SK-N-DZ (cell line): ENCODE data around the gene WDR86.
A peak's percentile ranks its signal among the peaks of the same experiment; 100 is the strongest.

Experiments used
- DNase-seq: peaks from one replicate; pipeline ENCODE4 v3.0.0-alpha.2; 2015; ENCODE audit warnings: low spot score

Gene WDR86

DNA sequence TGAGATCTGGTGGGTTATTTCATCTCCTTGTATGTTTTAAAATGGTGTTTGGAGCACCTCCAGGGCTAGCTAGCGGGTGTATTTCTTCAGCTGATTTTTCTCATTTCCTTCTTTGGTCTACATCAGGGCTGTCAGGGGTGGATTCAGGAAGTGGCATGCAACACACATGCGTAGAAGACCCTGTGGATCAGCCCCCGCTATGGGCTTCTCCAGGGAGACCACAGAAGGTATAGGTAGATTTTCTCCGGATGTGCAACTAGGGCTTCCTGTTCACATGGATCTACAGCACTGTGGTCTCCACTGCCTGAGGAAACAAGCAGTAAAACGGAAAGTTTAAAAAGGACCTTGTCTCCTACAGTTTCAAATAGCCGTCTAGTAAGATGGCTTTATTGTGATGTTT lies 57.9 kb downstream of the WDR86 start:
- no peak for DNase-seq

DNA sequence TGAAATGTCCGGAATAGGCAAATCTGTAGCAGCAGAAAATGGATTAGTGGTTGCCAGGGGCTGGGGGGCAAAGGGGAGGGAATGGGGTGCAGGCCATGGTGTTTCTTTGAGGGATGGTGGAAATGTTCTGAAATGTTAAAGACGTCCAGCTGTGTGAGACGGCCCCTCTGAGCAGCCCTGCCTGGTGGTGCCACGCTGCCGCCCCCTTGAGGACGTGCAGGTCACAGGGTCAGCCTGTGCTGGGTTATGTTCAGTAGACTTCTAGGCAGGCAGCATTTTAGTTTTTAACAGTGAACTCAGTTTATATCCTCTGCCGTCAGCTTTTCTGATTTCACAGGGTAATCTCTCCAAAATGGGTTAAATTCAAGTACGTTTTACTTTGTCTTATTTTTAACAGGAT lies 58.8 kb downstream of the WDR86 start:
- DNase-seq: no peak

DNA sequence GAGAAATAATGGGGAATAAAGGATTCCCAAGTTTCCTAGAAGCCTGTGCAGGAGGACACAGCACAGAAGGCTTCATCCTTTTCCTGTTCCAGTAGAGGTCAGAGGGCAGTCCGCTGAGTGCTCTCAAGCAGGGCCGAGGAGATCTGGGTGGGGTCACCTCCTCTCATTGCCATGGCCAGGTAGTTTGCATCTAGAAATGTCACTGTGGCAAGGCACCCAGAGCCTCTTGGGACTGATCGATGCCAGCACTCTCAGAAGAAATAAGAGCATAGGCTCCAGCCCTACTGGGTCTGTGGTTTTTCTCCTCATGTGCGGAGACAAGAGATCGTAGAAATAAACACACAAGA lies 60.4 kb downstream of the WDR86 start:
- DNase-seq: no peak

DNA sequence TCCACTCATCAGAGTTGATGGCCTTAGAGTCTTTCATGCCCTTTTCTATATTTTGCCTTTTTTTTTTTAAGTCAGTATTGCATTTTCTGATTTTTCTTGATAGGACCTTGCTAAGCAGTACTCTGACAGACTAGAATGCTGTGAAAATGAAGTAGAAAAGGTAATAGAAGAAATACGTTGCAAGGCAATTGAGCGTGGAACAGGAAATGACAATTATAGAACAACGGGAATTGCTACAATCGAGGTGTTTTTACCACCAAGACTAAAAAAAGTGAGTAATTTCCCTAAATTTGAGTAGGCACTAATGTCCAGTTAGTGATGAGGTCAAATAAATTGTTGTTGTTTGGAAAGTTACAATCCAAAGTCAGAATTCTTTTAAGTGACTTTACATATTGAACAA lies 60.9 kb downstream of the WDR86 start:
- DNase-seq: no peak

DNA sequence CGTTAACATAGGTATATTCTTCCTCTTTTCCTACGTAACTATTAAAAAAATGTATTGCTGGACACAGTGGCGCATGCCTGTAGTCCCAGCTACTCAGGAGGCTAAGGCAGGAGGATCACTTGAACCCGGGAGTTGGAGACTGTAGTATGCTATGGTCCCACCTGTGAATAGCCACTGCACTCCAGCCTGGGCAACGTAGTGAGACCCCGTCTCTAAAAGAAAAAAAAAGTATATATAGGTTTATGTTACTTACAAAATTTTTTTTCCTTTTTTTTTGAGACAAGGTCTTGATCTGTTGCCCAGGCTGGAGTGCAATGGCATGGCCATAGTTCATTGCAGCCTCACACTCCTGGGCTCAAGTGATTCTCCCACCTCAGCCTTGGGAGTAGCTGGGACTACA lies 62.6 kb downstream of the WDR86 start:
- DNase-seq: no peak

DNA sequence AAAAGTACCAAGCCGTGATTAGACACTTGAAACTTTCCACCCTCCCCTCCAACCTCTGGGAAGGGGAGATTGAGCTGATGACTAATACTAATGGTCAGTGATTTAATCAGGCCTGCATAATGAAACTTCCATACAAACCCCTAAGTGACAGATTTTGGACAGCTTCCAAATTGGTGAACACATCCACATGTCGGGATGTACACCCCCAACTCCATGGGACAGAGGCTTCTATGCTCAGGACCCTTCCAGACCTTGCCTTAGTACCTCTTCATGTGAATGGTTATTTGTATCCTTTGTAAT lies 63.4 kb downstream of the WDR86 start:
- DNase-seq: no peak

DNA sequence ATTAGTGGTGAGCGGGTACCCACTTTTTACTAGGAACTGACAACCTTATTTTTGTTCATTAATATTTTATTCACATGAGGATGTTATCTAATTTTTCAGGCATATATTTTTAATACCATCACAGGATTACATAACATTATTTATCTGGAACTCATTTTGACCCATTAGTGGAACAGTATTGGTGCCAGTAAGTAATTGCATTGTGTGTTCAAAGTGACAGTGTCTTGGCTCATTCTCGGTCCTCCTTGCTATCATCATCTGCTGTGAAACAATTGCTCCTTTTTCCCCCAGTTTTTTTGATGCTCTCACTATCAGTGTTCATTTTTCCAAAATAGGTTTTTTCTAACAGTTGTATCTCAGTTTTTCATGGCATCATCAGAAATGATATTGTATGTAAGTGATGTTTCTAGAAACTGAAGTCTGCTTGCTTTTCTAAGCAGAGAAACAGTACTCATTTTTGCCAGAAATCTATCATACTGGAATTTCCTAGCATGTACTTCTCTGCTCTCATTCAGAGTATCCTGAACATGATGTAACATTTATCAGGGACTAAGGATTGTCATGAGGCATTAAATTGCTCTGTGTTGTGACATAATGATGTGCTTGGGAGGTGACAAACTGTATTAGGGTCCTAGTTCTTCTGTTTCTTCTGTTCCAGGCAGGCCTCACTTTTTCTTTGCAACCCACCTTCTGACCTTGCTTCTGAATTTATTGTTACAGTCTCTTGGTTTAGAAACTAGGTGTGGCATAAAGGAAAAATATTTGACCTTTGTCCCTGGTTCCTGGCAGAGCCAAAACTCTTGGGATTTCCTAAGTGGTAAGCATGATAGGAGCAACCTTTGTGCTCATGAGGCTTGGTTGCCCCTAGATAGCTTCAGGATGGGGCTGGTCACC lies 64.0 kb downstream of the WDR86 start:
- DNase-seq: no peak

DNA sequence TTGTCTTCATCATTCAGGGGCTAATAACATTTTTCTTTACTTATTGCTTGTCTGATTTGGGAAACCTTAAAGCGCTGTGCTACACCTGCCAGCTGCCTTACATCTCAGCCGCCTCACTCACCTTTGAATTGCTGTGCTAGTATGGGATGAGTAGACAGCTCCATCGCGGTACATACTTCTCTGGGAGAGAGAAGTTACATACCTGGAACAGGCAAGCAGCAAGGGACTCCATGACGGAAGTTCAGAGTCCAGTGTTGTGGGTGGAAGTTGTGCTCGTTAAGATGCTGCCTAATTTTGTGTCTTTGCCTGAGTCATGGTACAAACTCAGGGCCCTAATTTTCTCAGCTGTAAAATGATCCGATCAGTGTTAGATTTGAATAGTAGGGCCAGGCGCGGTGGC lies 66.3 kb downstream of the WDR86 start:
- no peak for DNase-seq

DNA sequence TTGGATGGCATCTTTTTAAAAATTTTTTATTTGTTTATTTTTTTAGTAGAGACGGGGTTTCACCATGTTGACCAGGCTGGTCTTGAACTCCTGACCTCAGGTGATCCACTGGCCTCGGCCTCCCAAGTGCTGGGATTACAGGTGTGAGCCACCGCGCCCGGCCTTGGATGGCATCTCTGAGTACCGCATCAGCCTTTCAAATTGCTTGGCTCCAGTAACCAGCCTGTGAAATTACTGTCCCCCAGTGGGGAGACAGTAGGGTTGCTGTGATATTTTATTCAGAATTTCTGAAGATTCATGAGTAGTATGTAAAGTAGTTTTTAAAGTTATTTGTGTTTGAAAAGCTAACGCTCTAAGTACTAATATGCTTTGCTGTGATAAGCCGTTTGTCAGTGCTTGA lies 67.0 kb downstream of the WDR86 start:
- DNase-seq: no peak

DNA sequence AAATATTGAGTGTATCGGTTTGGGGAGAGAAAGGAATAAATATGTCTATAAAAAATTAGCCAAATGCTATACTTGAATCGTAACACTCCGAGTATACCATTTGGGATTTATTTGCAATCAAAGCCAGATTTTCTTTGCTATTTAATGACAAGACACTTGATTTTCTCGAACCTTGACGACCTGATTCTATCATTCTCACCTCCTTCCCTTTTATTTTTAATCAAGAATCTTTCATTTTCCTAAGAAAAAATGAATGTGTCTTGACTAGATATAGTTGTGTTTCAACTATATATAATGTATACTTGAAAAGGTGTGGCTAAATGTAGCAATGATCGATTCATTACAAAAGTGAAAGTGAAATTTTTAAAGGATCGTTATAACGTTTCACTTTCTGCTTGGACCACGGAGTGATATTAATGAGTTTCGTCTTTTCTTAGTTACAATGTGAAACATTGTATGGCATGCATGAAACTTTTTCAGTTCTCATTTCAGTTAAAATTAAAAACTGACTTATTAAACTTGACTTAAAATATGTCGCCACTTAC lies 67.7 kb downstream of the WDR86 start:
- no peak for DNase-seq

DNA sequence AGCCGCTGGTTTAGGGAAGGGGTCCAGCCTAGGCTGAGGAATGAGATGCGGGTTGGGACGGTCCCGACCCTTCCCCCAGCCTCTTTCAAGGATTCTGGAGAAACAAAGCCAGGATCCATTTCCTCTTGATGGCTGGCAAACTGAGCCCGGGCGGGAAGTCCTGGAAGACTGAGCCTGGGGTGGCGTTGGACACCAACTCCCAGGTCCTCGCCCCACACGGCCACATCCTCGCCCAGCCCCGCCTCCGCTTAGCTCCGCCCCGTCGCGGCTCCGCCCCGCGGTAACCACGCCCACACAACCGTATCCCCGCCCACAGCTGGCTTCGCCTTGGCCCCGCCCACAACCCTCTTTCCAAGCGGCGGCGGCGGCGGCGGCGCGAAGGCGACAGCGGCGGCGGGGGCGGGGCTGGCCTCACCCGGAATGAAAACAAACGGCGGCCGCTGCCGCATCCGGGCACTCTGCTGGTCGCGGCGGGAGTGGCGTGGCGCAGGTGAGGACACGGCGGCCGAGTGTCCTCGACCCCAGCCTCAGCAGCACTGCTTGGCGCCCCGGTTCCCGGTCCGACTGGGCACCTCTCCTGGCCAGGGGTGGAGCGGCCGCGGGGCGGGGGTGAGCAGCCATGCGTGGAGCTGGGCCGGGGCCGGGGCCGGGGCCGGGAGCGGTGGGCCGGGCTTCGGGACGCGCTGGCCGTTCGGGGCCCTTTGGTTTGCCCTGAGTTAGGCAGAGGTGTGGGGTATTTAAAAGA lies 68.3 kb downstream of the WDR86 start, which contains the start of gene NUB1:
NUB1 (plus strand) TSS at position 456 of the 745 bp plus-strand sequence. CDS start 3,538 bp downstream, outside the sequence.
- peak; percentile 88 for DNase-seq

DNA sequence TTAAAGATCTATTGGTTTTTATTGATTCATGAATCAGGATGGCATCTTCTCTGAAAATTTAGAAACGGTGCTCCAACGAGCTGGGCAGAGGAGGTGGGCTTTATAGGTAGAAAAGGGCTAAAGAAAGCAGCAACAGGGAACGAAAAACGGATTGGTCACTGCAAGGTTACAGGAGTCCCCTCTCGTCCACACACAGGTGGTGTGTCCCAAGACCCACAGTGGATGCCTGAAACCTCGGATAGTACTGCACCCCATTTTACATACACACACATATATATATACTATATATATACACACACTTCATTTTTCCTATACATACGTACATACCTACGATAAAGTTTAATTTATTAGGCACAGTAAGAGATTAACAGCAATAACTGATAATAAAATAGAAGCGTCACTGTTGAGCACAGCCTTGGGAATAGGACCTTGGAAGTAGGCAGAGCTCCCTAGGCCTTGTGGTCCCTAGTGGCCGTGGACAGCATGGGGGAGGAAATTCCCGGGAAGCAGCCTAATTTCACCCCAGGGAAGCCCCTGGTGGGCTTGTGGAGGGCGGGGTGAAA lies 69.0 kb downstream of the WDR86 start:
- DNase-seq: no peak

DNA sequence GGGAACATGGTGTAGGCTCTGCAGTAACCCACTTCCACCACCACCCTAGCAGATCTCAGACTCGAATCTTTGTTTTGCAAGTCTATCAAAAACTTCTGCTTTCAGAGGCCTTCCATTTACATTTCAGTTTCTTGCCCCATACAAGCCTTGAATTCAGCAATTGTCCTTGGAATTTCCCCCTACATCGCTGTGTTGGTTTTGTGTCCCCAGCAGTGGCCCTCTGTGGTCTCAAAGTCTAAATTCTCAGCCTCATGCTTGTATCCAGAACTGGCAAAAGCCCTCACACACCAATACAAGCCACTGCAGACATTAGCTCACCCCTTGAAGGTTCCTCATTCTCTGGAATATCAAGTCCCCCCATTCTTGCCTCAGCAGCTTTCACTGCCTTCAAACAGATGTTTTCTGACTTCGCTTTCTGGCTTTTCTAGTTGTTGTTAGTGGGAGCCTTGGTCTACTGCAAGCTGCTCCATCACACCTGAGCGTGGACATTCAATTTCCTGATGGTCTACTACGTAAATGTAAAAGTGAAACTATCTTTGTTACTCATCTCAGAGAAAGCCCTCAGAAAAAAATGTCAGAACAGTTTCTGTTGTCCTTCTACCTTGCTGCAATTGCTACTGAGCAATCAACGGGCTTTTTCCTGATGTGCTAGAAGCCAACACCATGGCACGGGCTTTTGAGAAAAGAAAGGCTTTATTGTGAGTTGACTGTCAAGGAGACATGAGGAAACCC lies 70.0 kb downstream of the WDR86 start:
- DNase-seq: no peak

DNA sequence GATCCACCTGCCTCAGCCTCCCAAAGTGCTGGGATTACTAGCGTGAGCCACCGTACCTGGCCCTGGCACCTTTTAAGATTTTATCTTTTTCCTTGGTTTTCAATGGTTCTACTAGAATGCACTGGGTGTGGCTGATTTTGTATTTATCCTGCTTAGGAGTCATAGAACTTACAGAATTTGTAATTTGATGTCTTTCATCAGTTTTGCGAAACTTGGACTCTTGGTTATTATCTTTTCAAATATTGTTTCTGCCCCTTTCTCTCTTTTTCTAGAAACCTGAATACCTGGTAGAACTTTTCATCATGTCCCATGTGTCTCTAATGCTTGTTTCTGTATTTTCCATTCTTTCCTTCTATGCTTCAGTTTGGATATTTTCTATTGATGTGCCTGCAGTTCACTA lies 71.0 kb downstream of the WDR86 start:
- no peak for DNase-seq

DNA sequence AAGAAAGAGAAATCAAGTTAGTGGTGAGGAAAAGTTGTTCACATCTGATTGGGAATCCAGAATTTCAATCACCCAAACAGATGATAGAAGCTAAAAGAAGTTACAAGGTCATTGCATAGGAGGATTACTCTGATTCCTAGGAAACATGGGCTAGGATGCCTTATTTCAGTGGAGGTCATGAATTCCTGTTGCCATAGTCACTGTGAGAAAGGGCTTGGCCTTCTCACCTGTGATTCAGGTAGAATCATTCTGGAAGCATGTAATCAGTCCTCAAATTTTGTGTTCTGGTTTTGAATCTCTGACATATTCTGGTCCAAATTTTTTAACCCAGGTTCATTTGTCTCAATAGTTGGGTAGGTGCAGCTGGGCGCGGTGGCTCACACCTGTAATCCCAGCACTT lies 72.5 kb downstream of the WDR86 start:
- no peak for DNase-seq

DNA sequence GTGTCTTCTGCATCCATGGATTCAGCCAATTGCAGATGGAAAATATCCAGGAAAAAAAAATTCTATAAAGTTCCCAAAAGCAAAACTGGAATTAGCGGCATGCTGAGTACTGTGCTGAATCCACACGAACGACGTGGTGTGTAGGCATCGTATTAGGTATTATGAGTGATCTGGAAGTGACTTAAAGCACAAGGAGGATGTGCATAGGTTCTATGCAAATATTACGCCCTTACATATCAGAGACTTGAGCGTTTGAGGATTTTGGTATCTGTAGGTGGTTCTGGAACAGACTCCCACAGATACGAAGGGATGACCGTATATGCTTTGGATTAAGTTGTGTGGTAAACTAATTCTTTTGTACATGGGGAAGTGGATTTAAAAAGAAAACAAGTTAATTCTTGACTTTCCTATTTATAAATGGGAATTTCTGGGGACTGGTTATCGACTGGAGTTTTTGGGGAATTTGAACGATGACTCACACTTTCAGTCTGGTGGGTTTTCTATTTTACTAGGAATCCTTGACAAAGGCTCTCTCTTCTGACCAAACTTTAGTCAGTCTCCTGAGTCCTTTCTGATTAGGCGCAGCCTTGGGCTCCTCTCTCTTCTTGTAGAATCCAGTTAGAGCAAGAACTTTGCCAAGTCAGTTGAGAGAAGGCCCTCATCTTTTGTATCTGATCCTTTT lies 73.7 kb downstream of the WDR86 start:
- no peak for DNase-seq

DNA sequence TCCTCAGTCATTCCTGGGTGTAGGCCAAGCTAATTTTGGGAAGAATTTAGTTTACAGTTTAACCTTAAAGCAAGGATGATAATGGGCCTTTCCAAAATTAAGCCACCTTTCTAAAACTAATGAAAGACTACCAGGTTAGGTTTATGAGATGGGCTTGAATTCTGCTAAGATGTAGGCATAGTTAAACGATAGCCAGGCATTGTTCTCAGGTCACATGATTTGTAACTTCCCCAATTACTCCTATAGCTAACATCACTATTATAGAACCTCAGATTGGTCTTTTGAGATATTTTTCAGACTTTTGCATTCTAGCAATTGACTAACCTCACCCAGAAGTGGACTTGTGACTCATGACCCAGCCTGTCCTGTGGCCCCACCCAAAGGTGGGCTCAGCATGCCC lies 75.2 kb downstream of the WDR86 start:
- DNase-seq: no peak
